Activated CD8-positive, alpha-beta memory T cell treated with anti-CD3 and anti-CD28 coated beads, Interleukin-2, amount 50 U/mL, for 1 hour (primary cell): ENCODE data around the gene ZNF496.
"Not testable (repeated sequence)": the region's sequence is repeated elsewhere in the genome, so short reads cannot be mapped to it uniquely, and the experiment has no call there.

Experiments
- DNase-seq: peaks from one replicate; pipeline ENCODE4 v3.0.0-alpha.2; 2020; ENCODE audit errors: extremely low read depth

The ZNF496 gene

DNA sequence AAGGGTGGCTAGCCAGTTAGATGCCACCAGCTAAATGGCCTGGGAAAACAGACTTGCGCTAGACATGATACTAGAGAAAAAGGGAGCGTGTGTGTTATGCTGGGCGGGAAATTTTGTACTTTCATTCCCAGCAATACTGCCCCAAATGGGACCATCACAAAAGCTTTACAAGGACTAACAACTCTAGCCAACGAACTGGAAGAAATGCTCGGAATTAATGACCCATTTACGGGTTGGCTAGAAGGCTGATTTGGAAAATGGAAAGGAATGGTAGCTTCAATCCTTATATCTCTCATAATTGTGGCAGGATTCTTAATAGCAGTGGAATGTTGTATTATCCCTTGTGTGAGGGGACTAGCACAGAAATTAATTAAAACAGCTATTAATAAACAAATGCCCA, 27.9 kb upstream of the ZNF496 start:
- DNase-seq: no peak

DNA sequence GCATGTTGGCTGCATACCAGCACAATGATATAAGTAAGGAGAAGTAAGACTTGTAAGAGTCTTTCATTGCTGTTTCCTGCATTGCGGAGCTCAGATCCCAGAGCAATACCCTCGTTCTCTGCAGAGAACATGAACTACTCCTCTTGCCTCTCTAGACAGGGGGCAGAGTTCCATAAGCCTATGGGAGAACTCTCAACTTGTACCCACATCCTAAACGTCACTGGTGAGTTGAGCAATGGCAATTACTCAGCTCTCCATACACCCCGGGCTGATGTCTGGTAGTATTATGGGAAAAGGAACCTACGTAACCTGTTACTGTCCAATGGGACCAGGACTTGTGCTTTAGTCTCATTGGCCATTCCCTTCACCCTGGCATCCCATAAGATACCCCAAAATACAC, 27.3 kb upstream of the ZNF496 start:
- DNase-seq: no peak

- no peak for DNase-seq
Measured at GRCh38 chr1:247357781-247358211, 26.1 kb upstream of the ZNF496 start.

DNA sequence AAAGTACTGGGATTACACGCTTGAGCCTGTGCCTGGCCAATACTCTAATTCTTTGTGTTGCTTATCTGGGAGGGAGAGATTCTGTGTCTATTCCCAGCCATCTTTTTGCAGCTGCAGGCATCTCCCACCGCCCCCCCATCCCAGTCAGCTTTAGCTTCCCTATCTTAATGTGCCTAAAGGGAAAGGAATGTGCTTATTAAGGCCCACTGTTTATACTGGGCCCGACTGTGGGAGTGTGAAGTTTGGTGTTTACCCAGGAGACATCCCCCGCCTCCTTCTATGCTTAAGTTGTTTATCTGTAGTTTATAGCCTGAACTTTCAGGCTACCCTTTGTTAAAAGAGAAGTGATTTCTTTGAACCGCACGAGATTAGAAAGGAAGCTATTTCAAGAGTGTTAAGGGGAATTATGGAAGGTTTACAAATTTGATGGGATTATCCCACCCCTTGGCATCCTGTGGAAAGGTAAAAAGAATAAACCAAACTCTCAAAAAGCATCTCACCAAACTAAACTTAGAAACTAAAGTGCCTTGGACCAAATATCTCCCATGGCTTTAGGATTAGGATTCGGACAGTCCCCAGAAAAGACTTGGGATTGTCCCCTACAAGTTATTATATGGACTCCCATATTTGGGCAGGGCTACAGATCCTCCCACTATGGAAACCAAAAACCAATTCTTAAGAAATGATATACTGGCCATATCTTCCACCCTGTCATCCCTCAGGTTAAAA, 25.5 kb upstream of the ZNF496 start:
- DNase-seq: no peak

GRCh38 chr1:247355160-247355559, 23.5 kb upstream of the ZNF496 start:
- not testable (repeated sequence) for DNase-seq

DNA sequence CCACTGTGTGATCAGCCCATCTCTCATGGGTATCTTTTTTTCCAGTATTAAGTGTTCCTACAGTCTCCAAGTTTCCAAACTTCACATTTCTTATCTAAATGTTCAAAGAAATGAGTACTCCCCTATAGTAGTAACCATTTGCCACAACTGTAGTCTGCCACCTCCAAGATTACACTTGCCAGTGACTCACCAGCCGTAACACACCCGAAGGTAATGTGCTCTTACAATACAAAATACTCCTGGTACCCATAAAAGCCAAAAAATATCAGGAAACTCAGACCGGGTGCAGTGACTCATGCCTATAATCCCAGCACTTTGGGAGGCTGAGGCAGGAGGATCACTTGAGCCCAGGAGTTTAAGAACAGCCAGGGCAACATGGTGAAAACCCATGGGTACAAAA, 20.5 kb upstream of the ZNF496 start:
- no peak for DNase-seq

- DNase-seq: no peak
Measured at GRCh38 chr1:247350587-247350986, 18.9 kb upstream of the ZNF496 start.

DNA sequence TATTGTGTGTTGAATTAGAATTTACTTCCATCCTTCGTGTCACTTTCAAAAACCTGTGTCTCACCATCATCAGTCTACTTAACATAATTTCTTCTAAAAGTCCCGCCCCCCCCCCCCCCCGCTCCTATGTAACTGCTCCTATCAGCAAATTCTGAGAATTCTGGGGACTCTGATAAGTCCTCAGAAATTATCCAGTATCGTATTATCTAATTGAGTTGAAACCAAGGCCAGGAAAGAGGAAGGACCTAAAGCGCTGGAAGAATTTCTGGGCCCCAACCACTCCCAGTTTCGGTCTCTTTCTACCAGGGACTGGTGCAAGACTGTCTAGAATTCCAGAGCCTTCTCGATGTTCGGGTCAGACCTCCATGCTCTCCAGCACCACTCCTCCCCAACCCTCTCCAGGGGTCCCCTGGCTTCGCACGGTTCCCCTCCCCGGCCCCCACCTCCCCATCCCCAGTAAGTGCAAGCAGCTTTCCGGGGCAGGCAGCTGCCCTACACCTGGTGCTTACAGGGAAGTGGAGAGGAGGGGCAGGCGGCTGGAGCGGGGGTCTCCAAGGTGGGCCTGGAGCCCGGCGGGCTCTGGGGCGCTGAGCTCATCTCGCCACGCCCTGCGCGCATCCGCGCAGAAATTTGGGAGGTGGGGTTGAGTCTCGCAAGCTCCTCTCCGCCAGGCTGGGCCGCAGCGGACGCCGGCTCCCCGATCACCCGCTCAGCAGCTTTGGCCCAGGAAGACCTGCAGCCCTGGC, 16.0 kb upstream of the ZNF496 start:
- DNase-seq: no peak

DNA sequence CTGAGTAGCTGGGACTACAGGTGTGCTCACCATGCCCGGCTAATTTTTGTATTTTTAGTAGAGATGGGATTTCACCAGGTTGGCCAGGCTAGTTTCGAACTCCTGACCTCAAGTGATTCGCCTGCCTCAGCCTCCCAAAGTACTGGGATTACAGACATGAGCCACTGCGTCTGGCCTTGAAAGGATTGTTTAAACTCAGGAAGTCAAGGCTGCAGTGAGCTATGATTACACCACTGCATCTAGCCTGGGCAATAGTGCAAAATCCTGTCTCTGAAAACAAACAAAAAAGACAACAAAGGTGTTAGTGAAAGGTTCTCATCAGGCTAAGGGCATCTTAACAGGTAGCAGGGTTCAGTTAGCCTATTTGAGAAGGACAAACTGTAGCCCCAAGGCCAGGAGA, 14.2 kb upstream of the ZNF496 start:
- DNase-seq: no peak

- DNase-seq: no peak
Measured at GRCh38 chr1:247343801-247344200, 12.1 kb upstream of the ZNF496 start.

DNA sequence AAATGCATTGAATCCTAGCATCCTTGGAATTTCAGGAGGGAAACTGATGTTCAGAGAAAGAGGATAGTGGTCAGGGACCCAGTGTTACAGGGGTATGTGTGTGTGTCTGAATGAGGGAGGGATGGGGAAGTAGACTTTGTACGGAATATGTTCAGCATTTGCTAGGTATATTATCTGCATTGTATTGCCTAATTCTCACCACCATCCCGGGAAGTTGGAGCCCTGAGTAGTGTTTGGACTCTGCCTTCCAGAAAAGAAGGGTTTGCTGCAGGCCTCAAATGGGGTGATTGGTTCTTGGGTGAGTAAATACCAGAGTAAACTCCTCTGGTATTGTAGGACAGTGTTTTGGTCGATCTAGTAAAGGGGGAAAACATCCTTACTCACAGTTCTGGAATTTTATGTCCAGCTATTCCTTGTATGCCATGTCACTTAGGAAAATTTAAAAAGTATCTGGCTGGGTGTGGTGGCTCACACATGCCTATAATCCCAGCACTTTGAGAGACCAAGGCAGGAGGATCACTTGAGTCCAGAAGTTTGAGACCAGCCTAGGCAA, 7.1 kb upstream of the ZNF496 start:
- no peak for DNase-seq

DNA sequence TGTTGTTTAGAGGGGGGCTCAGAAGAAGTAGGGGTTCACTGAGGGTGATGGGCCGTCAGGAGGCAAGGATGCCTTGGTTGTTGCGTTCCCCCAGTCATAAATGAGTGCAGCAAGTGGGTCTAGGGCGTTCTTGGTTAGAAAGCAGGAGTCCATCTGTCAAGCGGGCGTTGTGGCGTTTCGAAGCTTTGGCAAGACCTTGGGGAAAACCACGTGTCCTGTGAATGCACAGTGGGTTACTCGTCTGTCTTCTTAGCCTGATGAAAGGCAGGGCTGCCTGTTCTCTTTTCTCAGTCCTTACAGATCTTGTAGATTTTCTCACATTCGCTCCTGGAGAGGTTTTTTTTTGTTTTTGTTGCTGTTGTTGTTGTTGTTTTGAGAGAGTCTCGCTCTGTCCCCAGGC, 6.3 kb upstream of the ZNF496 start:
- DNase-seq: no peak

DNA sequence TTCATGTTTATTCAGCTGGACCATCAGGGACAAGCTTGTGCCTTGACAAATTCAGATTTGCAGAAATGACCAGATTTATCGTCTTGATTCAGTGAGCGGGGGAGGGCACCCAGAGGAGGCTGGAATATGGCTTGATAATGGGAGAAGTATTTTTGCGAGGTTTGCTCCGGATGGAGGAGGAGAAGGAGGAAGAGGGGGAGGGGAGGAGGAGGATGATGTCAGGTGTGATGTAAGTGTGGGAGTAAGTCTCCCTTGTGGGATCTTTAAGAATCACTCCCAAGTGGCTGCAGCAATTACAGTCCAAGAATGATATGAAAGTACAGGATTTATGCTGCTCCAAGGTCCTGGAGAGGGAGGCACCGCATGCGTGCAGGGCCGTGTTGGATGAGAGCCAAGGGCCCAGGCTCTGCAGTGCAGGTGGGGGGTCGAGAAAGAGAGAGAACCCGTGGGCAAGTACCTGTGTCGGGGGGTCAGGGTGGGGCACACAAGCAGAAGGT, 5.6 kb upstream of the ZNF496 start:
- DNase-seq: no peak

GRCh38 chr1:247336390-247336789, 4.7 kb upstream of the ZNF496 start:
- no peak for DNase-seq

DNA sequence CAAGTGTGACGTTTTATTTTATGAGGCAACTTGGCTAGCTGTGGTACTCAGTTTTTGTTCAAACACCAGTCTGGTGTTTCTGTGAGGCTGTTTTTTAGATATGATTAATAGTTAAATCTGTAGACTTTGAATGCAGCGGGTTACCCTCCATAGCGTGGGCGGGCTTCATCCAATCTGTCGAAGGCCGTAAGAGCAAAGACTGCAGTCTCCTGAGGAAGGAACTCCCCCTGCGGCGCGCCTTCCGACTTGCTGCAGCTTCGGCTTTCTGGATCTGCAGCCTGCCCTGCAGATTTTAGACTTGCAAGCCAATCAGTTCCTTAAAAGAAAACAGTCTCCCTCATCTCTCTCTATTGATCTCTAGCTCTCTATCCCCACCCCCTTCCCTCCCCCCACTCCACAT, 4.2 kb upstream of the ZNF496 start:
- DNase-seq: no peak

DNA sequence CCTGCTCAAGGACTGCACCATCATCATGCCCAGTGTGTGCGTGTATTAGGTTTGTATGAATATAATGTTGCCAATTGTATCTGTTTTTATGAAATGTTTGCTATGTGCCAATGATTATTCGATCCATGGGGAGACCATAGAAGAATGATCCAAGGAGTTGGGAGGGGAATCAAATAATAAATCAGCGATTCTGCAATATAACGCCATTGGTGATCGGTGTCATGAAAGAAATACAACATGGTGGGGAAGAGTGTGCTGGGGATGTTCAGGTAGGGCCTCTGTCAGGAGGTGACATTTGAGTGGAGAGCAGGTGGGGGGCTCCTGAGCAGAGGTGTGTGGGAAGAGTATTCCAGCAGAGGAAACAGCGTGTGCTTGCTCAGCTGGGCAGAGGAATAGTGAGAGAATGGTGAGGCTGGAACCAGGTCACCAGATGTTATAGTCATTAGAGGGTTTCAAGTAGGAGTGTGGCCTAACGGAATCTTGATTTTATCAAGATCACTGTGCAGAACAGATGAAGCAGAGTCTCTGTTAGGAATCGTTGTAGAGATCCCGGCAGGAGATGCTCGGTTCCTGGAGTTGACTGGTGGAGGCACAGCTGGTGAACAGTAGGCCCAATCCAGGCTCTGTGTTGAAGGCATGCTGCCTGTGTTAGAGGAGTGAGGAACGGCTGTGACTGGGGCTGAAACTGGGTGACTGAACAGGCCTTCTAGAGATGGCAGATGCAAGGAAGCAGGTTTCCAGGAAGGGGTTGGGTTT, 2.9 kb upstream of the ZNF496 start:
- DNase-seq: no peak

DNA sequence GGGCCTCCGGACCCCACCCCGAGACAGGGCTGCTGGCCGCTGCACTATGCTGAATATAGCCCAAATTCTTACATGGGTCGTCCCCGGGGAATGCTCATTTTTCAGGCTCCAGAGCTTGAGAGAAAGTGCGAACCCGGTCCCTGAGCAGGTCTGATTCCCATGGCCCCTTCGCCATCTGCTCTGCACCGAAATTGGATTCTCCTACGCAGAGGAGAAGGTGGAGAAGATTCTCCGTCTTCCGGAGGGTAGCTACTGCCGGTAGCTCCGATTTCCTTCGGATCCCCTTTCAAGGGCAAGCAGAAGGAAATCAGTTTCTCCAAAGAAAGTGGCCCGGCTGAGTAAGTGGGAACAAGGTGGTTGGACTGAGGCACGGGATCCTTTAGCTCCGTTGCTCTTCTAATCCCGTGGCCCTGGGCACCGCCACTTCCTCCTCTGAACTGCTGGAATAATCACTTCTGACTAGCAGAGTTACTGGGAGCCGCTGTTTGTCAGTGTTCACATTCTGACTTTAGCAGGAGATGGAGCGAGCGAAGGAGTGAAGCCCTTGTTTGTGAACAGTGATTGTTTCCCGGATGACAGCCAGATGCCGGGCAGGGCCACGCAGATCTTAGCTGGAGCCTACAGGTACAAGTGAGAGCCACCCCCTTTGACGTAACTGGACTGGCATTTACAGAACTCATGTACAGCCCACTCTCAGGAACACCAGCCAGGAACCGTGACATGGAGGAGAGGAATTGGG, 1.1 kb upstream of the ZNF496 start:
- DNase-seq: no peak

DNA sequence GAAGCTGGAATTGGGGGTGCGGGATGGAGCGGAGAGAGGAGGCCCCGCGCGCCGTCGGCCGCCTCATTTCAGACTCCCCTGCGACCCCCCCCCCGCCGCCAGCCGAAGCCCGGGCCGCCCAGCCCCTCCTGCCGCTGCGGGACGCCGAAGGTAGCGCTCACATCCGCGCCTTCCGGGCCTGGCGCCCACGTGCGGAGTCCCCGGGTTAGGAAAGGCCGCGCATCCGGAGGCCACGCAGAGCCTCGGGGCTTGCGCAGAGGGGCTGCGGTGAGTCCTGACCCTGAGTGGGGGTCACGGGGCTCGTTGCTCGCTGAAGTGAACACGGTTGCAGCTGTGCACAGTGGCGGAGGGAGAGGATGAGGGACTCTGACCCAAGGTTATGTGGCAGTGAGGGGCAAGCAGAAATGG, 552 bp upstream of the ZNF496 start:
- DNase-seq: no peak

DNA sequence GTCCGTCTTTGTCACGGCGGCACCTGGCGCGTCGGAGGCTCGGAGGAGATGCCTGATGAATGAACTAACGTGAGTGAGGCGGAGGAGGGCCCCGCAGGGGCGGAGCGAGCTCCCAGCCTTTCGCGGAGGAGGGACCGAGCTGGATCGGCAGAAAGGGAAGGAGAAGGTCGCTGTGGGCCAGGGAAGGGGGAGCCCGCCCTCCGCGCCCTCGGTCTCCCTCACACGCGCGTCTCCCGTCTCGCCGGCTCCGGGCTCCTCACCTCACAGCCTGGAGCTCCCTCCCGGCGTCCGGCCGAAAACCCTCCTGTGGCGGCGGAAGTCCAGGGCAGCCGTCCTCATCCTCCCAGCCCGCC, 519 bp downstream of the ZNF496 start:
- no peak for DNase-seq

DNA sequence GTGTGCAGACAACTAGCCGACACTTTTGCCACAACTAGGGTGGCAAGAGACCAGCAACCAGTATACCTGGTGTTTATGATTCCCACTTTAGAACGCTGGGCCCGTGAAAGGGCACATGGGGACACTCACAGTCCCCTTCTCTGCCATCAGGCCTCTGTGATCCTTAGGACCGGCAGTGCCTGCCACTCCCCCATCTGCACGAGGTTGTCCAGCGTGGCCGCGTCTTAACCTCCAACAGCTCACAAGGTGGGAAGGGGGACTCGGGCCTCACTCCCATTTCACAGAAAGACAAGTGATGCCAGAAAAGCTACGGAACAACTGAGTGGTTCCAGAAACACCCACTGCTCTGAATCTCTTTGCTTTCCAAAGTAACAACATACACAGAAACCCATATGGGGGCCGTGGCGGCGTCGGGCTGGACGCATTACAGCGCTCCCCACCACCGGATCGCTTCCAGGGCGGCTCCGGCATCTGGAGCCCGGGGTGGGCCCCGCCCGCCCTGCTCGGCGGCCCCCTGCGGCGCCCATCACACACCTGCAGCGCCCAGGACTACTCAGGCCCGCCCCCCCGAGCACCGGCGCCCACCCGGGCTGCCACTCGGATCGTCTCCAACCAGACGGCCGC, 1.0 kb downstream of the ZNF496 start:
- DNase-seq: no peak

DNA sequence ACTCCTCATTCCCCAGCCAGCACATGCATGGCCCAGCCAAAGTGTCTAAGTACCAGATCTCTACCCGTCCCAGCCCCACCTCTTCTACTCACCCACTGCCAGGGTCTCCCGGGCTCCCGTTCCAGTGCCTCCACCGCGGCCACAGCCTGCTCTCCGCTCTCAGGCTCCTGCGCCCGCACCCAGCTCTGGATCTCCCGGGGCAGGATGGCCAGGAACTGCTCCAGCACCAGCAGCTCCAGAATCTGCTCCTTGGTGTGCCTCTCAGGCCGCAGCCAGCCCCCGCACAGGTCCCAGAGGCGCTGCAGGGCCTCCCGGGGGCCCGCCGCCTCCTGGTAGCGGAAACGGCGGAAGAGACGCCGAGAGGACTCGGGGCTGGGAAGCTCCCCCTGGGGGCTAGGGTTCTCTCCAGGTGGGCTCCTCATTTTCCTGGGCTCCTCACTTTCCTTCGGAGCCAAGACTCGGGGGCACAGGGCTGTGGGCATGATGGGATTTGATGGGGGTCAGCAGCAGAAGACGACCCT, 2.5 kb downstream of the ZNF496 start:
- DNase-seq: no peak
